Stomach (tissue), 9 donors: ENCODE results near the gene GPLD1. TPM values are rescaled to one million over a fixed set of nuclear protein-coding genes. Genes with fewer than 3 reads are reported as not detected.

Experiments used
- DNase-seq, 2 donors: peaks; one replicate each; pipeline versions ENCODE4 v3.0.0 to v3.0.0-alpha.2; 2013 to 2019
- H3K27ac ChIP-seq, 5 donors: fragments of 200-600 bp in 4 of 5; sonication (generic) in 4 of 5; one replicate each; pipeline ENCODE4 v1.5.1; 2013 to 2019; ENCODE audit warnings: mild to moderate bottlenecking in 1 of 5, moderate library complexity in 1 of 5
- H3K27me3 ChIP-seq, 3 donors: fragments of 200-600 bp; sonication (generic); one replicate each; pipeline ENCODE4 v1.5.1; 2017 to 2019; ENCODE audit warnings: mixed run types in 1 of 3
- H3K36me3 ChIP-seq, 4 donors: fragments of 200-600 bp; sonication (generic); 1 replicate in 3 of 4; 2 replicates in 1 of 4; pipeline ENCODE4 v1.5.1; 2016 to 2019
- H3K4me1 ChIP-seq, 4 donors: fragments of 200-600 bp; sonication (generic); one replicate each; pipeline ENCODE4 v1.5.1; 2016 to 2019
- H3K4me3 ChIP-seq, 4 donors: fragments of 200-600 bp; sonication (generic) in 3 of 4; one replicate each; pipeline ENCODE4 v1.5.1; 2016 to 2019; ENCODE audit warnings: mild to moderate bottlenecking in 1 of 4
- H3K9me3 ChIP-seq, 4 donors: fragments of 200-600 bp; sonication (generic); one replicate each; pipeline ENCODE4 v1.5.1; 2016 to 2019
- EP300 ChIP-seq: sonication (generic); formaldehyde crosslinking; IDR thresholded peaks from one replicate; pipeline ENCODE4 v1.6.1; 2017; ENCODE audit warnings: antibody characterized with exemption
- POLR2A ChIP-seq, 4 donors: fragments of 450-650 bp; IDR thresholded peaks; one replicate each; pipeline ENCODE4 v1.6.1; 2016; ENCODE audit warnings: antibody characterized with exemption in 4 of 4, control low read depth in 2 of 4, mild to moderate bottlenecking in 1 of 4, moderate library complexity in 1 of 4
- POLR2AphosphoS5 ChIP-seq, 3 donors: sonication (generic); formaldehyde crosslinking; IDR thresholded peaks; one replicate each; pipeline ENCODE4 v1.6.1; 2016; ENCODE audit warnings: antibody characterized with exemption in 3 of 3
- WGBS, 5 donors: extraction: QIAGEN DNeasy Blood & Tissue Kit in 3 of 5; methylation state at CpG; one replicate each; pipeline versions ENCODE4 v1.1.5 to v1.1.7; 2013 to 2018; 5-methylcytosine and 5-hydroxymethylcytosine counted together
- intact Hi-C: fragments of 100-400 bp; cut with DNase I; formaldehyde crosslinking; loops from one replicate; pipeline ENCODE4 v1.15.1; 2023; ENCODE audit warnings: low total_unique reads
- polyA plus RNA-seq, 3 donors: library from polyadenylated mRNA; stranded (reverse); fragments of 200-250 nt; gene quantifications; one replicate each; pipeline ENCODE4 v1.2.3, GENCODE V29; 2013
- total RNA-seq, 5 donors: library from RNA; depleted of rRNA; stranded (reverse); fragments of >200 nt; gene quantifications; one replicate each; pipeline versions ENCODE4 v1.1.0 to v1.2.3, GENCODE V29; 2014 to 2016
- TF ChIP-seq, protein P1 (sequence below), 7 experiments: fragments of 450-650 bp in 4 of 7; fragments of 200-600 bp in 3 of 7; sonication (generic) in 3 of 7; IDR thresholded peaks; one replicate each; pipeline ENCODE4 v1.5.1; 2016 to 2019; ENCODE audit warnings: antibody characterized with exemption in 7 of 7, control low read depth in 2 of 7, mild to moderate bottlenecking in 1 of 7
- donor health status: healthy with polysubstance abuse.
- donor health status: Bipolar disorder and iron deficiency.
- donor health status: healthy.

Gene GPLD1
- total and polyA plus RNA-seq, 8 donors = 0.18 to 2.8 (median 0.44) TPM; not detected in 2

DNA sequence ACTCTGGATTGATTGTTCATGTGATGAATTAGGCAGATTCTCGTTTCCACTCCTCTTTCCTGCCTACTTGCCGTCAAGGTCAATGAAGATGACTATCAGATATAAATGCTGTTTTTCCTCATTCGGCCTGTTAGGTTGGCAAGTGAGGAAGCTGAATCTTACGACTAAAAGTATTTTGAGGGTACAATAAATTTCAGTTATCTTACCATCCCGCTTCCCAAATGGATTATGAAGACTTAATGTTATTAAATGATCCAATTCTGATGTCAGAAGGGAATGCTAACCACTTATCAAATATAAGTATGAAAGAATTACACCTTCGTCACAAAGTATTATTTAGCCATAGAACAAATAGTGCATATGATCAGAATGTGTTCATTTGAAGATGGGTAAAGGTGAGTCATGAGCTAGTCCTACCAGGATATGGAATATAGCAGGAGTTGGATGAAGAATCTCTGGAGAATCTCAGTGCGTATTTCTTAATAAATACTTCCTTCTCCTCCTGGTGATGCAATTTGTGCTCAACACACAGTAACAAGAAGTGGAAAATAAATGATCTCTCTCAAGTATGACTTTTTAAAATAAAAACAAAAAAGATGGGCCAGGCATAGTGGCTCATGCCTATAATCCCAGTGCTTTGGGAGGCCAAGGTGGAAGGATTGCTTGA is 4.6 kb downstream of the GPLD1 start:
- no peaks in the 10 kb centered on the region for H3K4me1 ChIP-seq
- no peaks in the 10 kb centered on the region for H3K36me3 ChIP-seq
- intact Hi-C loops = no loop called here
- H3K9me3 ChIP-seq = no peaks in the 10 kb centered on the region
- WGBS, 5 donors = 89 to 96% (median 92%) methylated on average over 7 of the region's 7 CpGs
- TF ChIP-seq, protein P1, sequence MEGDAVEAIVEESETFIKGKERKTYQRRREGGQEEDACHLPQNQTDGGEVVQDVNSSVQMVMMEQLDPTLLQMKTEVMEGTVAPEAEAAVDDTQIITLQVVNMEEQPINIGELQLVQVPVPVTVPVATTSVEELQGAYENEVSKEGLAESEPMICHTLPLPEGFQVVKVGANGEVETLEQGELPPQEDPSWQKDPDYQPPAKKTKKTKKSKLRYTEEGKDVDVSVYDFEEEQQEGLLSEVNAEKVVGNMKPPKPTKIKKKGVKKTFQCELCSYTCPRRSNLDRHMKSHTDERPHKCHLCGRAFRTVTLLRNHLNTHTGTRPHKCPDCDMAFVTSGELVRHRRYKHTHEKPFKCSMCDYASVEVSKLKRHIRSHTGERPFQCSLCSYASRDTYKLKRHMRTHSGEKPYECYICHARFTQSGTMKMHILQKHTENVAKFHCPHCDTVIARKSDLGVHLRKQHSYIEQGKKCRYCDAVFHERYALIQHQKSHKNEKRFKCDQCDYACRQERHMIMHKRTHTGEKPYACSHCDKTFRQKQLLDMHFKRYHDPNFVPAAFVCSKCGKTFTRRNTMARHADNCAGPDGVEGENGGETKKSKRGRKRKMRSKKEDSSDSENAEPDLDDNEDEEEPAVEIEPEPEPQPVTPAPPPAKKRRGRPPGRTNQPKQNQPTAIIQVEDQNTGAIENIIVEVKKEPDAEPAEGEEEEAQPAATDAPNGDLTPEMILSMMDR (IDR thresholded peaks at IDR 0.05) = no peak
- no peak for TF ChIP-seq EP300
- TF ChIP-seq POLR2AphosphoS5 (IDR thresholded peaks at IDR 0.05) = no peak
- TF ChIP-seq POLR2A (IDR thresholded peaks at IDR 0.05) = no peak
- no peak for DNase-seq
- no peaks in the 10 kb centered on the region for H3K27me3 ChIP-seq
- no peak overlapping the region for H3K27ac ChIP-seq
- H3K4me3 ChIP-seq = no peak overlapping the region

DNA sequence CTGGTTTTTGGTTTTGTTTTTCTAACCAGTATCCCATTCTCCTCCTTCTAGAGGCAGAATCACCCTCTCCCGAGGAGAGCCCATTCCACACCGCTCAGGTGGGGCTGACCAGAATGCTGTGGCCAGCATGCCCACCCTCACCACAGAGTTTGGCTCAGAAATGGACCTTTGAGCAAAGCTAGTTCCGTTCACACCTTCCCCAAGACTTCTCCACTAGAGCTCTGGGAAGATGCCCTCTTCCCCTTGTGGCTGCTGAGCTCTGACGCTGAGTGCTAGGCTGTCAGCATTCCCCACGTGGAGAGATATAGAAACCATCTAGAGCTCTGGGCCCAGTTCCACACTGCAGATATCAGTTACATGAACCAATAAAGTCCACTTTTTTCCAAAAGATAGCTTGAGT is 7.9 kb downstream of the GPLD1 start:
- H3K9me3 ChIP-seq = no peaks in the 10 kb centered on the region
- WGBS, 5 donors = 87 to 91% (median 88%) methylated on average over 5 of the region's 5 CpGs
- no peak overlapping the region for H3K4me3 ChIP-seq
- intact Hi-C loops = no loop called here
- H3K36me3 ChIP-seq = no peaks in the 10 kb centered on the region
- DNase-seq = no peak
- no peaks in the 10 kb centered on the region for H3K27me3 ChIP-seq
- no peaks in the 10 kb centered on the region for H3K4me1 ChIP-seq
- TF ChIP-seq POLR2AphosphoS5 (IDR thresholded peaks at IDR 0.05) = no peak
- no peak for TF ChIP-seq POLR2A (IDR thresholded peaks at IDR 0.05)
- TF ChIP-seq, protein P1 (IDR thresholded peaks at IDR 0.05) = no peak
- TF ChIP-seq EP300 = no peak
- no peak overlapping the region for H3K27ac ChIP-seq

DNA sequence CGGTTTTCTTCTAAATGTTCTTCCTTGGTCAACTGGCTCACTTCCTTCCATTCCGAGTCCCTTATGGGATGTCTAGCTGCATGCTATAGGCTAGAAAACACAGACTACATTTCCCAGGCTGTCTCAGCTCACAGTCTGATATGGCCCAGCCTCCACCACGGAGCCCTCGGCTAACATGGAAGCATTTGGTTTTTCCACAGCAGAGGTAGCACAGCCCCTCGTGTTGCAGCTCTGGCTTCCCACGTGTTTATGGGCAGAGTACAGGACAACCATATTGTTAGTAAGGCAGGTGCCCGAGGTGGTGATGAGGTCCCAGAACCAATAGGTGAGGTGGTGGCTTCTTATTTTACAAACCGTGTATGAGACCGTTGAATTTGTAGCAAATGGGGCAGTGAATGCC is 8.7 kb downstream of the GPLD1 start:
- WGBS, 5 donors = 89 to 94% (median 91%) methylated on average over 9 of the region's 9 CpGs
- no peak for TF ChIP-seq EP300
- no peak for TF ChIP-seq POLR2AphosphoS5 (IDR thresholded peaks at IDR 0.05)
- TF ChIP-seq POLR2A (IDR thresholded peaks at IDR 0.05) = no peak
- TF ChIP-seq, protein P1 (IDR thresholded peaks at IDR 0.05) = no peak
- no peaks in the 10 kb centered on the region for H3K27me3 ChIP-seq
- no peak overlapping the region for H3K27ac ChIP-seq
- H3K9me3 ChIP-seq = no peaks in the 10 kb centered on the region
- no peaks in the 10 kb centered on the region for H3K36me3 ChIP-seq
- intact Hi-C loops = no loop called here
- no peak overlapping the region for H3K4me3 ChIP-seq
- no peak for DNase-seq
- H3K4me1 ChIP-seq = no peaks in the 10 kb centered on the region

DNA sequence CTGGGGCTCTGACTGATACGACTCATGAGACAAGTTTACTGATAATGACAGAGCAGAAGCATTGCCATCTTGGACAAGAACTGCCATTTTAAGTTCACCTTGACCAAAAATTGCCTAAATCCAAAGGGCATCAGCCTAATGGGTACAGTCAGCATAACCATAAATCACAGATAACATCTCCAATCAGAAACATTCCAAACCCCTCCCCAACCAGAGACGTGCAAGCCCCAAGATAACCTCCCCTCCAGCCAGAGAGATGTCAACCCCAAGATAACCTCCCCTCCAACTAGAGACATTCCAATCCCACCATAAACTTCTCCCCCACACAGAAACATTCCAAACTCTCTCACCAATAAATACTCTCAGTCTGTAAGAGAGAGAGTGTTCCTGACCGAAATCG is 10.5 kb downstream of the GPLD1 start:
- H3K4me1 ChIP-seq = no peaks in the 10 kb centered on the region
- no peaks in the 10 kb centered on the region for H3K27me3 ChIP-seq
- TF ChIP-seq, protein P1 (IDR thresholded peaks at IDR 0.05) = no peak
- TF ChIP-seq POLR2AphosphoS5 (IDR thresholded peaks at IDR 0.05) (no peak), EP300 (no peak), POLR2A (IDR thresholded peaks at IDR 0.05) (no peak)
- intact Hi-C loops = no loop called here
- no peak overlapping the region for H3K27ac ChIP-seq
- DNase-seq = no peak
- H3K9me3 ChIP-seq = no peaks in the 10 kb centered on the region
- 60 to 82% (median 66%) methylated on average over 4 of the region's 4 CpGs for WGBS, 5 donors
- no peak overlapping the region for H3K4me3 ChIP-seq
- H3K36me3 ChIP-seq = no peaks in the 10 kb centered on the region
